Measurements from ENCODE around the gene KNOP1.
"Not testable (repeated sequence)": the region's sequence is repeated elsewhere in the genome, so short reads cannot be mapped to it uniquely, and the experiment has no call there.

The KNOP1 gene

DNA sequence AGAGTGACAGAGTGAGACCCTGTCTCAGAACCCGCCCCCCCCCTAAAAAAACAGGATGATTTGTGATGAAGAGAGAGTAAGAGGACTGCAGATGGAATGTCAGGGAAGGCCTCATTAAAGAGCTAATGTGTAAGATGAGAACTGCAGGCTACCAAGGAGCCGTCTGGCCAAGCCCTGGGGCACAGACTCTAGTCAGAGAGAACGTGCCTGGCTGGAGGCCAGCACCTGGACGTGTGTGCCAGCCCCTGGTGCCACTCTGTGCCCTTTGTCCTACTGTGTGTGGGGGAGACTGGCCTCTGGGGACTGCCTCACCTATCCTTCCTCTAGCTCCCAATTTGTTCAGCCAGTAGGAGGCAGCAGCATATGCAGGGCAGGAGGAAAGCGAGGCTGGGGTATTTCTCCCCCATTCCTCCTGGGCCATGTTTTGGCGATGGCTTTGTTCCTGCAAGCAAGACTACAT is 37.1 kb downstream of the KNOP1 start:
- DNase-seq = no peak

DNA sequence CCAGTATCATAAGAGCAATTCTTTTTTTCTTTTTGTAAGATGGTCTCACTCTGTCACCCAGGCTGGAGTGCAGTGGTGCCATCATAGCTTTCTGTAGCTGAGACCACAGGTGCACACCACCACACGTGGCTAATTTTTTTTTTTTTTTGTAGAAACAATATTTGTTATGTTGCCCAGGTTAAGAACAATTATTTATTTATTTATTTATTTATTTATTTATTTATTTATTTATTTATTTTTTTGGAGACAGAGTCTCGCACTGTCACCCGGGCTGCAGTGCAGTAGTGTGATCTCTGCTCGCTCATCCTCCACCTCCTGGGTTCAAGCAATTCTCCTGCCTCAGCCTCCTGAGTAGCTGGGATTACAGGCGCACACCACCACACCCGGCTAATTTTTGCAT is 38.7 kb downstream of the KNOP1 start:
- DNase-seq = not testable (repeated sequence)

DNA sequence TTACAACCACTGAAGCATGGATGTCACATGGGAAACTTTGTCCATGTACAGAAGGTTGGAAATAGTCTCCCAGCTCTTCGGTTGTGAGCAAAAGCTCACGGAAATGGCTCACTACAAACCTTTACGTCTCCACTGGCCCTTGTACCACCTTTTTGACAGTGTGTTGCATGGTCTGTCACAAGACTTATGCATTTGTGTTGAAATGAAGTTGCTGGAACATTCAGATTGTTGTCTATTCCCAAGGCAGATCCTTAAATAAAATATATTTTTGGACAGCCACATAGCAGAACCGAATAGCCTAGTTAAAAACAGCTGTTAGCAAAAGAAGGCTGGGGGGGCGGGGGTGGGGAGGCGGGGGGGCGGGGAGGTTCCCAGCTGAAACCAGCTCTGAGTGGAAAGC is 39.2 kb downstream of the KNOP1 start:
- DNase-seq = no peak

DNA sequence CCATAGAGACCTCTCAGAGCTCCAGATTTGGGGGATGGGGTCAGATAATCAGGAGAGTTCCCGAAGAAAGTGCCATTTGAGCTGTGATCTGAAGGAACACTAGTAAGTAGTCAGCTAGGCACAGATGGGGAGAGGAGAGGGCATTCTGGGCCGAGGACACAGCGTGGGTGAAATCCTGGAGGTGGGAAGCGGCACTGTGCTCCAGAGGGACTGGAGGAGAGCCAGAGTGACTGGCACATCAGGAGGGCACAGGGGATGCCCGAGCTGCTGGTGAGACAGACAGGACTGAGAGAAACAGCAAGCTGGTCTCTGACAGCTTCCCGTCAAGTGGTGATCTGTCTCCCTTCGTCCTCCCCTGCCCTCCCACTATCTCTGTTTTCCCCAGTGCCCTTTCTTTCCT is 40.6 kb downstream of the KNOP1 start:
- no peak for DNase-seq

DNA sequence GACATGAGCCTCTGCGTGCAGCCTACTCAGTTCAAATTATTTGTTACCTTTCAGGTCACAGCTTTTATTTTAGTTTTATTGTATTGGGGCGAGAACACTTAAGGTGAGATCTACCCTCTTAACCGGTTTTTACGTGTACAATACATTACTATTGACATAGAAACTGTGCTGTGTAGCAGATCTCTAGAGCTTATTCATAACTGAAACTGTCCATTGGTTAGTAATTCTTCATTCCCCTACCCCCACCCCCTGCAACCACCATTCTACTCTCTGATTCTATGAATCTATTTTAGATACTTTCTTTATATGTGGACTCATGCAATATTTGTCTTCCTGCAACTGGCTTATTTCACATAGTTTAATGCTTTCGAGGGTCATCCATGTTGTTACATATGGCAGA is 43.5 kb downstream of the KNOP1 start:
- DNase-seq = no peak

DNA sequence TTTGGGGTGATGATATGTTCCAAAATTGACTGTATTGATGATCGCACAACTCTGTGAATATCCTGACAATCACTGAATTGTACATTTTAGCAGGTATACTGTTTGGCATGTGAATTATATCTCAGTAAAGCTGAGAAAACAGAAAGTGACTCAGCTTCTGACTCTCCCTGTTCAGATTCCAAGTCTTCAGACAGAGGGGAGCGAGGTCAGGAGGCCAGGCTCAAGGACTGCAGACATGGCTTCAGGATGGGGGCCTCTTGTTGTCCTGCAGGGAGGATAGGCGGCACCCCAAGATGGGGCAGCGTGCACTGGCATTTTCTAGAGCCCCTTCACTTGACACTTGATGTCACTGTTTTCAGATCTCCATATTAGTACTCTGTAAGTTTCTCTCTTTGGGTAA is 45.6 kb downstream of the KNOP1 start:
- no peak for DNase-seq

DNA sequence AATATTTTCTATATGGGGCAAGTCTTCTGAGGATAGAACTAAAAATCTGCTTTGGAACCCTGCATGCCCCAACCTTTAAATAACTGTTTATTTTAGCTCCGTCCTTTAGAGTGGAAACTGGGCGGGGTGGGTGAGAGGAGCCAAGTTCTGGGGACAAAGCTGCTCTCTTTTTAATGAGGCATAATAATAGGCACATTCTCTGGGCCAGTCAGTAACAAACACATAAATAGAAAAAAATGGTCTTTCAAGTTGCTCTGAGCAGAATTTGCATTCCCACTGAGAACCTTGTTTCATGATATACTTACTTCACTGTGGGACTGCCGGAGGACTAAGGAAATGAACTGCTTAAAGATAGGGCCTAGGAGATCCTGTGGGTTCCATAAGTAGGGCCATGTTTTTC is 51.5 kb downstream of the KNOP1 start:
- no peak for DNase-seq

DNA sequence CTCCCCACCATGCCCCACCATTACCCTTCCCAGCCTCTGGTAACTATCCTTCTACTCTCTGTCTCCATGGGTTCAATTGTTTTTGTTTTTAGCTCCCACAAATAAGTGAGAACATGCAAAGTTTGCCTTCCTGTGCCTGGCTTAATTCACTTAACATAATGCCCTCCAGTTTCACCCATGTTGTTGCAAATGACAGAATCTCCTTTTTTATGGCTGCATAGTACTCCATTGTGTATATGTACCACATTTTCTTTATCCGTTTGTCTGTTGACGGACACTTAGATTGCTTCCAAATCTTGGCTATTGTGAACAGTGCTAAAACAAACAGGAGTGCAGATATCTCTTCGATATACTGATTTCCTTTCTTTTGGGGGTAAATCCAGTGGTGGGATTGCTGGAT is 52.7 kb downstream of the KNOP1 start:
- not testable (repeated sequence) for DNase-seq

DNA sequence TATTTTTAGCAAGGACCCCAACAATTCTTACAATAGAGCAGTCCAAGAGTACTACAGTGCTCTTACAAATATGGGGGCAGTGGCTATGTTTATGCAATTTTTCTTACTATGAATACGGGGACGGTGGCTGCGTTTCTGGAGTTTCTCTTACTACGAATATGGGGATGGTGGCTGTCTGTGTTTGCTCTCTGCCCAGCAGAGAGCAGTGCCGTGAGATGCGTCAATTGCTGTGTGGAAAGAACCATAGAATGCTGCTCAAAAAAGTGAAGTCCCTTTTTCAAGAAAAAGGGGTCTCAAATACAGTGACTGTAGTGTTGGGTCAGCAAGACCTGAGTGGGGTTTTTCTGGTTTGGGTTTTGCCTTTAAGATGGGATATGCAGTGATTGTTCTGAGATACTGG is 53.9 kb downstream of the KNOP1 start:
- DNase-seq = no peak

DNA sequence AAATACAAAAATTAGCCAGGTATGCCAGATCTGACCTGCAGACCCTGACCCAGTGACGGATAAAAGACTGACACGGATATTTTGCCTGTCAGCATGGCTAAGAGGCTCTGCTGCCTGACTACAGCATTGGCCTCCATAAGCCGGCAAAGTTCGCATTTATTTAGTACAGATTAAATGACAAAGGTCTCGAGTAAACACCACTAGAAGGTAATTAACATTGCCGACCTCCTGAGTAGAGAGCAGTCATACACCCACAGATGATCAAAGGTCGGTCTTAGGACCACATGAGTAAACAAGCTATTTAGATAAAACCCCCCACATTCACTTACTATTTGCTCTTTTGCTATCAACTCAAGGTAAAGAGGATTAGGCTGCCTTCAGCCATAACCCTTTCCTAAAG is 55.7 kb downstream of the KNOP1 start:
- DNase-seq = no peak

DNA sequence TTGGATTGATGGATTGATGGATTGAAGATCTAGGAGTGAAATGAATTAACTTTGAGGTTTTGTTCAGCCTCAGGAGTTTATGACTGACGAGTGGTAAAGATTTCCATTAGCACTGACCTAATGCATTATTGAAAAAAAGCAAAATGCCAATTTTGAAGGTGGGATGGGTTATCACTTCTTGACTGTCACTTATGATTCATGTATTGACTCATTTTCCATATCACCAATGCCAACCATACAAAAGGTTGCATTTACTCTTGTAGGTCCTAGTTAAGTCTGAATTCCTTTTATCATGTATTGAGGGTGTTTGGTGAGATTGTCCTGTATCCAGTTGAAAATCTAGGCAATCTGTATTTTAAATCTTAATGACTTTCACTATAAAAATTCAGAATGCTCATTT is 57.6 kb downstream of the KNOP1 start:
- no peak for DNase-seq

DNA sequence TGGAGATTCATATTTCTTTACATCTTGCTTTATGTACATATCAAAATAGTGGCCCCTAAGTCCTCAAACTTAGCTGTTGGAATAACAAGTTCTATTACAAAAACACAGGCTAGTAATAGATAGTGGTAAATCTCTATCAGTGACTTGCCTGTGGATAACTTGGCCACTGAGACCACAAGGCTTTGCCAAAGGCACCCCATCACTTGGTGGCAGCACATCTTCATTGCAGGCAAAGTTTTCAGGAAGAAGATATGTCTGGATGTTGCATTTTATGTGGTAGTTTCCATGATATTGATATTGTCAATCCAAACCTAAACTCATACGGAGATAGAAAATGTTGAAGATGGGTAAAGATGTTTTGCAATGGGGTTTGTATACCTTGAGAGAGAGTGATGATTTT is 58.5 kb downstream of the KNOP1 start:
- DNase-seq = no peak

DNA sequence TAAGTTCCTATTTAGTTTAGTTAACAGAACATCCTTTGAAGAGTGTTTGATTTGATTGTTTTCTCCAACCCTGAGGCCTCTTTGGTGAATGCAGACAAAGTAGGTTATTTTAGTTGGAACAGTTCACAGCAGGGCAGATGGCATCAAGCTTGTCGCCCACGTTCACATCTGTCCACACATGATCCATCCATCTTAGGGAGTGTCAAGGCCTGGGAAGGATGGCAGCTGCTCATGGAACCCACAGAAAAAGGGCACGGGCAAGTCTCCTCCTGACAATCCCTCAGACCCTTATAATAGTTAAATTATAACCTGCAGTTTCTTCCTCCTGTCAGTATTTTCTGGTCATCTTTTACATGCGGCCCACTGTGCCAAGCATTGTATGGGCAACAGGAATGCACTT is 60.2 kb downstream of the KNOP1 start:
- DNase-seq = no peak

DNA sequence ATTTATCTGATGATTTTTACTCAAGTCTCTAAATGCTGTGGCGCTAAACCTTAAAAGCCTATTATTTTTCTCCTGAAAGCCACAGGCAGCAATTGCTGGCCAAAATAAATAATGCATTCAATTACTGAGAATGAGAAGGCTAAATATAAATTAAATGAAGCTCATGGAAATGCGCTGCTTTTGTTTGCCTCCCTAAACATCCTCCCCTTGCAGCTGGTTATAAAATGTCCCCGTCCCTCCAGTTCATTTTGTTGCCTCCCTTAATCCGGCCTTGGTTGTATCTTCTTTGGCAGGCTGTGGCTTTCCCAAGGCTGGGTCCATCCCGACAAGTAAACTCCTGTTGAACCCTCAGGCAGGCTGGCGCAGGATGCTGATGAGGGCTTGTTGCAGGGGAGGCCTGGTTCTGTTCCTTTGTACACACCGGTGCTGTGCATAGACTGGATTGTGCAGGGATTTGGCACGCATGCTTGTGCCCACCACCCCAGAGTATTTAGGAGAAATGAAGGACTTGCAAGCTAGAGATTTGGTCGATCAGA is 62.7 kb downstream of the KNOP1 start:
- no peak for DNase-seq

DNA sequence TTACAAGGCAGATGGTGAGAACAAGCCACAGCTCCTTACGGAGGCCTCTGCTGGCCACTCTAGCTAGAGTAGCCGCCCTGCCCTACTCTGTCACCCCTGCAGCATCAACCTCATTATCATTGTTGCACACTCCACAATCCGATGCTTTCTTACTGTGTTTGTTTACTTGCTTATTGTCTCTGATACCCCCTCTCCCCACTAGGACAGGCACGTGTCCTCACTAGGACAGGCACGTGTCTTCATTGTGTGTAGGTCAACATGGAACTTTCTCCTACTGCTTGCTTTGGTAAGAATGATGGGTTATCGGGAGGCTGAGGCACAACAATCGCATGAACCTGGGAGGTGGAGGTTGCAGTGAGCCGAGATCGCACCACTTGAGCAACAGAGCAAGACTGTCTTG is 63.9 kb downstream of the KNOP1 start:
- no peak for DNase-seq
